Glutamatergic neuron (in vitro differentiated cells): ENCODE results near the gene CDC25B. TPM values are rescaled to one million over a fixed set of nuclear protein-coding genes. Genes with fewer than 3 reads are reported as not detected.
A peak's percentile ranks its signal among the peaks of the same experiment; 100 is the strongest.

Source experiments
- DNase-seq: peaks from one replicate; pipeline ENCODE4 v3.0.0; 2022
- H3K27ac Mint-ChIP-seq: one replicate; pipeline ENCODE4 v1.8.0; 2020; ENCODE audit warnings: mild to moderate bottlenecking, mixed read lengths, inconsistent platforms; ENCODE audit not compliant: unreplicated experiment
- H3K27me3 Mint-ChIP-seq: one replicate; pipeline ENCODE4 v1.8.0; 2020; ENCODE audit warnings: mild to moderate bottlenecking, moderate library complexity, mixed read lengths, inconsistent platforms; ENCODE audit not compliant: unreplicated experiment
- H3K36me3 Mint-ChIP-seq: one replicate; pipeline ENCODE4 v1.8.0; 2020; ENCODE audit warnings: mild to moderate bottlenecking, mixed read lengths, inconsistent platforms; ENCODE audit not compliant: unreplicated experiment
- H3K4me1 Mint-ChIP-seq: one replicate; pipeline ENCODE4 v1.8.0; 2020; ENCODE audit warnings: mild to moderate bottlenecking, low read depth, mixed read lengths, inconsistent platforms; ENCODE audit not compliant: unreplicated experiment
- H3K4me3 Mint-ChIP-seq: one replicate; pipeline ENCODE4 v1.8.0; 2020; ENCODE audit warnings: mild to moderate bottlenecking, mixed read lengths, inconsistent platforms; ENCODE audit not compliant: unreplicated experiment
- H3K9me3 Mint-ChIP-seq: one replicate; pipeline ENCODE4 v1.8.0; 2020; ENCODE audit warnings: mild to moderate bottlenecking, moderate library complexity, mixed read lengths, inconsistent platforms; ENCODE audit not compliant: unreplicated experiment
- total RNA-seq: library from RNA; stranded (reverse); fragmentation: NEBNext Ultra II Directional; extraction: Animal tissue kit (Norgen Biotek cat#: 25700); gene quantifications from one replicate; pipeline ENCODE4 v1.2.1, GENCODE V29; 2021; ENCODE audit not compliant: unreplicated experiment
- TF ChIP-seq, protein P1 (sequence below): fragments of 200-600 bp; sonication (generic); IDR thresholded peaks from one replicate; pipeline ENCODE4 v1.5.0; 2021; ENCODE audit not compliant: partially characterized antibody, unreplicated experiment

CDC25B gene
- total RNA-seq, 1 donor from 2014 or later, result 27.6 TPM

DNA sequence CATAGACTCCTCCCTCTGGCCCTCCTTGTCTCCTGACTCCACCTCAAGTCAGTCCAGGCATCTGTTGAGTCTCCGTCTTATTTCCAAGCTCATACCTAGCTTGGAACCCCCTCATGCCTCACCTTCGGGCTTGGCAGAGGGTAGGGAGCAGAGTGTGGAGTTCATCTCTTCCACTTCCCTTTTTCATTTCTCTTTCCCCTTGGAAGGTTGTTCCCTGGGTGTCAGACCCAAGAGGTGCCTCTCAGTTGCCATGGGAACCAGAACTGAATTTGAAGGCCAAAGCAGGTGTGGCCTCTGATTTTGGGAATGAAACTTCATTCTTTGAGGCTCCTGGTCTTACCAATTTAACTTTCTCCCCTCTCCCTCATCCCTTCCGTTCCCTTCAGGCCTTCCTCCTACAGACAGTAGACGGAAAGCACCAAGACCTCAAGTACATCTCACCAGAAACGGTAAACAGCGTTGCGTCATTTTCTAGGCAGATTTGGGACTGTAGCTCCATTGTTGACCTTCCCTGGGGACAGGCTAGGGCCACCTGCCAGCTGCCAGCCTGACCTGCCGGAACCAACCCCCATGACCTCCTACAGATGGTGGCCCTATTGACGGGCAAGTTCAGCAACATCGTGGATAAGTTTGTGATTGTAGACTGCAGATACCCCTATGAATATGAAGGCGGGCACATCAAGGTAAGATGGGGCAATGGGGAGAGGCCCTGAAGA is 6.6 kb downstream of the CDC25B start:
- H3K4me1 Mint-ChIP-seq, result peaks cover 61% of the 10 kb centered on the region
- peaks cover 7% of the 10 kb centered on the region for H3K36me3 Mint-ChIP-seq
- H3K9me3 Mint-ChIP-seq, result peaks cover 14% of the 10 kb centered on the region
- H3K4me3 Mint-ChIP-seq, result peak overlapping the region; percentile 76
- peaks cover 17% of the 10 kb centered on the region for H3K27me3 Mint-ChIP-seq
- no peak for DNase-seq
- TF ChIP-seq, protein P1, sequence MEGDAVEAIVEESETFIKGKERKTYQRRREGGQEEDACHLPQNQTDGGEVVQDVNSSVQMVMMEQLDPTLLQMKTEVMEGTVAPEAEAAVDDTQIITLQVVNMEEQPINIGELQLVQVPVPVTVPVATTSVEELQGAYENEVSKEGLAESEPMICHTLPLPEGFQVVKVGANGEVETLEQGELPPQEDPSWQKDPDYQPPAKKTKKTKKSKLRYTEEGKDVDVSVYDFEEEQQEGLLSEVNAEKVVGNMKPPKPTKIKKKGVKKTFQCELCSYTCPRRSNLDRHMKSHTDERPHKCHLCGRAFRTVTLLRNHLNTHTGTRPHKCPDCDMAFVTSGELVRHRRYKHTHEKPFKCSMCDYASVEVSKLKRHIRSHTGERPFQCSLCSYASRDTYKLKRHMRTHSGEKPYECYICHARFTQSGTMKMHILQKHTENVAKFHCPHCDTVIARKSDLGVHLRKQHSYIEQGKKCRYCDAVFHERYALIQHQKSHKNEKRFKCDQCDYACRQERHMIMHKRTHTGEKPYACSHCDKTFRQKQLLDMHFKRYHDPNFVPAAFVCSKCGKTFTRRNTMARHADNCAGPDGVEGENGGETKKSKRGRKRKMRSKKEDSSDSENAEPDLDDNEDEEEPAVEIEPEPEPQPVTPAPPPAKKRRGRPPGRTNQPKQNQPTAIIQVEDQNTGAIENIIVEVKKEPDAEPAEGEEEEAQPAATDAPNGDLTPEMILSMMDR, result no peak
- H3K27ac Mint-ChIP-seq, result peak overlapping the region; percentile 76

DNA sequence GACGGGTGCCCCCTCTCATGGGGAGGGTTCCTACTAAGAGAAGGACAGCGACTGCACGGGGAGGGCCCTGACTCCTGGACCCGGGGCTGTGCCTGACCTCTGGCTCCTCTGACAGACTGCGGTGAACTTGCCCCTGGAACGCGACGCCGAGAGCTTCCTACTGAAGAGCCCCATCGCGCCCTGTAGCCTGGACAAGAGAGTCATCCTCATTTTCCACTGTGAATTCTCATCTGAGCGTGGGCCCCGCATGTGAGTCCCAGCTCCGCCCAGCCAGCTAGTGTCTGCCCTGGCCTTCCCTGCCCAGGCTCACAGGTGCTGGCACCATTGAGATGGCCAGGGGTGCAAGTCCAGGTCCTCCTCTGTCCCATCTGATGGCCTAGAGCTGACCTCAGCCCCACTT is 7.2 kb downstream of the CDC25B start:
- no peak for DNase-seq
- H3K4me3 Mint-ChIP-seq, result peak overlapping the region; percentile 60
- H3K9me3 Mint-ChIP-seq, result peaks cover 14% of the 10 kb centered on the region
- H3K27me3 Mint-ChIP-seq, result peaks cover 16% of the 10 kb centered on the region
- no peak overlapping the region for H3K27ac Mint-ChIP-seq
- H3K36me3 Mint-ChIP-seq, result peaks cover 7% of the 10 kb centered on the region
- TF ChIP-seq, protein P1, result no peak
- H3K4me1 Mint-ChIP-seq, result peaks cover 59% of the 10 kb centered on the region

DNA sequence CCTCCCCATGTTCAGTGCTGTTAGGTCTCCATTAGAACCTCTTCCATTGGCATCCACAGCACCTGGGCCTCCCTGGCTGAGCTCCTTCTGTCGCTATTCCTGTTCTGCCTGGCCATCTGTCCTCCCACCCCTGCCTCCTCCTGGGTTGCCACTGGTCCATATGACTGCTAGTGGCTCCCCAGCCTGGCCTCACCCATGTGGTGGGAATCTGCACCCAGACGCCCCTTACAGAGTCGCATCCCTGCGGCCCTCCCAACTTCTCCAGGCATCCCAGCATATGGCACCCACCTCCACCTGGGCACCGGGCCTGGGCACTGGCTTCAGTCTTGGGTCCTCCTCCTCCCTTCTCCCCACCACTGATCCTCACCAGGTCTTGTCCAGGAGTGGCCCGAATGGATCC is 7.7 kb downstream of the CDC25B start:
- Mint-ChIP-seq H3K27me3 (peaks cover 17% of the 10 kb centered on the region), H3K36me3 (peaks cover 7% of the 10 kb centered on the region), H3K4me3 (peak overlapping the region; percentile 60), H3K4me1 (peaks cover 55% of the 10 kb centered on the region), H3K9me3 (peaks cover 14% of the 10 kb centered on the region), H3K27ac (peak overlapping the region; percentile 83)
- no peak for DNase-seq
- TF ChIP-seq, protein P1, result no peak

DNA sequence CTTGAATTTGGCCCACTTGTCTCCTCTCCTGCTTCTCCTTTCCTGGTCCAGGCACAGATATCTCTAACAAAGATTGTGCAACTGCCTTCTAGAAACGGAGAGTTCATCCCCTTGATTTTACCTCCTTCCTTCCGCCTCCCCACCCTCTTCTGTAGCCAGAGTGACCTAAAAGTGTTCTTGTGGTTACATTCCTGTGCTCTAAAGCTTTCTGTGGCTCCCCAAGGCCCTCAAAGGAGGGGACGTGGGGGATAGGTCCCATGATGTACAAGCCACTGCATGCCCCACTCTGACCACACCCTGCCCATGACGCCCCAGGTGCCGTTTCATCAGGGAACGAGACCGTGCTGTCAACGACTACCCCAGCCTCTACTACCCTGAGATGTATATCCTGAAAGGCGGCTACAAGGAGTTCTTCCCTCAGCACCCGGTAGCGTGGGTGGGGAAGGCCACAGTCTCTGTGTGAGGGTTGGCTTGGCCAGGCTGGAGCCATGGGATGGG is 8.2 kb downstream of the CDC25B start:
- Mint-ChIP-seq H3K4me3 (no peak overlapping the region), H3K36me3 (peaks cover 7% of the 10 kb centered on the region), H3K27me3 (peaks cover 15% of the 10 kb centered on the region), H3K27ac (no peak overlapping the region), H3K9me3 (peaks cover 13% of the 10 kb centered on the region), H3K4me1 (peaks cover 51% of the 10 kb centered on the region)
- no peak for DNase-seq
- TF ChIP-seq, protein P1, result no peak

DNA sequence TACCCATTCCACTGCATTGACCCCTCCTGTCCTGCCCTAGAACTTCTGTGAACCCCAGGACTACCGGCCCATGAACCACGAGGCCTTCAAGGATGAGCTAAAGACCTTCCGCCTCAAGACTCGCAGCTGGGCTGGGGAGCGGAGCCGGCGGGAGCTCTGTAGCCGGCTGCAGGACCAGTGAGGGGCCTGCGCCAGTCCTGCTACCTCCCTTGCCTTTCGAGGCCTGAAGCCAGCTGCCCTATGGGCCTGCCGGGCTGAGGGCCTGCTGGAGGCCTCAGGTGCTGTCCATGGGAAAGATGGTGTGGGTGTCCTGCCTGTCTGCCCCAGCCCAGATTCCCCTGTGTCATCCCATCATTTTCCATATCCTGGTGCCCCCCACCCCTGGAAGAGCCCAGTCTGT is 8.7 kb downstream of the CDC25B start:
- H3K9me3 Mint-ChIP-seq, result peaks cover 10% of the 10 kb centered on the region
- H3K36me3 Mint-ChIP-seq, result peaks cover 7% of the 10 kb centered on the region
- DNase-seq, result no peak
- no peak overlapping the region for H3K27ac Mint-ChIP-seq
- peaks cover 15% of the 10 kb centered on the region for H3K27me3 Mint-ChIP-seq
- H3K4me1 Mint-ChIP-seq, result peaks cover 47% of the 10 kb centered on the region
- no peak overlapping the region for H3K4me3 Mint-ChIP-seq
- TF ChIP-seq, protein P1, result no peak
